ENCODE results near the gene ZBTB47.

GRCh38 chr3:42699511-42699971 is 46.0 kb downstream of the ZBTB47 start:
- TF ChIP-seq CTCF (IDR thresholded peaks at IDR 0.05), result no peak
- no peak for TF ChIP-seq POLR2A (IDR thresholded peaks at IDR 0.05)
- TF ChIP-seq POLR2AphosphoS5 (IDR thresholded peaks at IDR 0.05), result no peak
